Smooth muscle cell (in vitro differentiated cells): Measurements from ENCODE around the gene AADAT. TPM values are rescaled to one million over a fixed set of nuclear protein-coding genes. Genes with fewer than 3 reads are reported as not detected.

Experiments
- DNase-seq: peaks from one replicate; lab custom pipeline; 2025; ENCODE audit not compliant: unreplicated experiment; lab: John Stamatoyannopoulos, UW
- H2AFZ ChIP-seq: fragments of 200-600 bp; sonication (generic); 2 replicates; pipeline ENCODE4 v1.6.0; 2016; ENCODE audit warnings: antibody characterized with exemption, low read depth, mild to moderate bottlenecking
- H3F3A ChIP-seq: fragments of 200-600 bp; sonication (generic); 2 replicates; pipeline ENCODE4 v1.6.0; 2017; ENCODE audit warnings: antibody characterized with exemption, low read depth
- H3K27ac ChIP-seq: fragments of 200-600 bp; sonication (generic); 2 replicates; pipeline ENCODE4 v1.5.1; 2016; ENCODE audit warnings: low read depth, mild to moderate bottlenecking
- H3K27me3 ChIP-seq: fragments of 200-600 bp; sonication (generic); 2 replicates; pipeline ENCODE4 v1.6.1; 2016; ENCODE audit warnings: low read depth, mild to moderate bottlenecking
- H3K36me3 ChIP-seq: fragments of 200-600 bp; sonication (generic); 2 replicates; pipeline ENCODE4 v1.5.1; 2016; ENCODE audit warnings: low read depth
- H3K4me1 ChIP-seq: fragments of 200-600 bp; sonication (generic); 2 replicates; pipeline ENCODE4 v1.5.1; 2016; ENCODE audit warnings: low read depth
- H3K4me2 ChIP-seq: fragments of 200-600 bp; sonication (generic); 2 replicates; pipeline ENCODE4 v1.6.0; 2016; ENCODE audit warnings: mild to moderate bottlenecking
- H3K4me3 ChIP-seq: fragments of 200-600 bp; sonication (generic); 2 replicates; pipeline ENCODE4 v1.5.1; 2016; ENCODE audit warnings: mild to moderate bottlenecking
- H3K79me2 ChIP-seq: fragments of 200-600 bp; sonication (generic); 2 replicates; pipeline ENCODE4 v1.6.0; 2016; ENCODE audit warnings: low read depth, mild to moderate bottlenecking
- H3K9ac ChIP-seq: fragments of 200-600 bp; sonication (generic); 2 replicates; pipeline ENCODE4 v1.6.0; 2016; ENCODE audit warnings: low read depth
- H3K9me3 ChIP-seq: fragments of 200-600 bp; sonication (generic); replicated peaks from 2 replicates; pipeline ENCODE4 v1.5.1; 2016; ENCODE audit warnings: low read depth
- H4K20me1 ChIP-seq: fragments of 200-600 bp; sonication (generic); 2 replicates; pipeline ENCODE4 v1.6.0; 2016; ENCODE audit warnings: low read depth
- CTCF ChIP-seq: fragments of 200-600 bp; sonication (generic); IDR thresholded peaks from 2 replicates; pipeline ENCODE4 v1.5.1; 2017; ENCODE audit warnings: borderline replicate concordance, mild to moderate bottlenecking, antibody characterized with exemption; ENCODE audit not compliant: insufficient read depth, poor library complexity, severe bottlenecking
- WGBS: methylation state at CpG from one replicate; pipeline ENCODE4 v1.1.7; 2016; ENCODE audit warnings: low lambda C conversion rate; 5-methylcytosine and 5-hydroxymethylcytosine counted together
- polyA plus RNA-seq: library from polyadenylated mRNA; unstranded; fragments of >200 nt; fragmentation: Nextera tagmentation; extraction: Ambion mirVana; gene quantifications from 2 replicates; pipeline ENCODE4 v1.2.1, GENCODE V29; 2016
- total RNA-seq: library from RNA; depleted of rRNA; stranded (reverse); fragments of >200 nt; gene quantifications from 2 replicates; pipeline ENCODE4 v1.2.3, GENCODE V29; 2014

AADAT gene
- total and polyA plus RNA-seq, 2 experiments from 2014 or later, result 13.4 to 18.8 TPM

GRCh38 chr4:170040031-170040680 lies 49.6 kb downstream of the AADAT start:
- Histone ChIP-seq H3K4me3 (no peak overlapping the region), H3K36me3 (no peaks in the 10 kb centered on the region), H4K20me1 (no peaks in the 10 kb centered on the region), H3K4me2 (no peak overlapping the region), H3K4me1 (no peaks in the 10 kb centered on the region), H2AFZ (no peak overlapping the region), H3K9ac (no peak overlapping the region), H3K27me3 (no peaks in the 10 kb centered on the region), H3F3A (no peaks in the 10 kb centered on the region), H3K79me2 (no peaks in the 10 kb centered on the region), H3K9me3 (no peaks in the 10 kb centered on the region), H3K27ac (no peak overlapping the region)
- TF ChIP-seq CTCF, result no peak
- DNase-seq, result no peak
- 97% methylated on average over 12 of the region's 12 CpGs for WGBS

GRCh38 chr4:170038769-170039168 lies 51.0 kb downstream of the AADAT start:
- no peaks in the 10 kb centered on the region for H3K9me3 ChIP-seq
- no peak for DNase-seq
- no peak overlapping the region for H3K9ac ChIP-seq
- H3K27ac ChIP-seq, result no peak overlapping the region
- no peaks in the 10 kb centered on the region for H3K27me3 ChIP-seq
- no peaks in the 10 kb centered on the region for H3K36me3 ChIP-seq
- H3K79me2 ChIP-seq, result no peaks in the 10 kb centered on the region
- no peak overlapping the region for H2AFZ ChIP-seq
- H3F3A ChIP-seq, result no peaks in the 10 kb centered on the region
- H4K20me1 ChIP-seq, result no peaks in the 10 kb centered on the region
- H3K4me1 ChIP-seq, result no peaks in the 10 kb centered on the region
- no peak for TF ChIP-seq CTCF
- 91% methylated on average over 4 of the region's 4 CpGs for WGBS
- no peak overlapping the region for H3K4me2 ChIP-seq
- H3K4me3 ChIP-seq, result no peak overlapping the region

- Histone ChIP-seq H3K9me3 (no peaks in the 10 kb centered on the region), H3K4me3 (no peak overlapping the region), H3K9ac (no peak overlapping the region), H3K4me2 (no peak overlapping the region), H3F3A (no peaks in the 10 kb centered on the region), H4K20me1 (no peaks in the 10 kb centered on the region), H3K27me3 (no peaks in the 10 kb centered on the region), H3K27ac (no peak overlapping the region), H3K36me3 (no peaks in the 10 kb centered on the region), H3K4me1 (no peaks in the 10 kb centered on the region), H3K79me2 (no peaks in the 10 kb centered on the region), H2AFZ (no peak overlapping the region)
- DNase-seq, result no peak
- TF ChIP-seq CTCF, result no peak
- 93% methylated on average over 7 of the region's 7 CpGs for WGBS
Measured at GRCh38 chr4:170038232-170038631, 51.5 kb downstream of the AADAT start.

GRCh38 chr4:170037481-170037880 lies 52.3 kb downstream of the AADAT start:
- Histone ChIP-seq H3K9me3 (no peaks in the 10 kb centered on the region), H3K4me3 (no peak overlapping the region), H3K4me1 (no peaks in the 10 kb centered on the region), H2AFZ (no peak overlapping the region), H3K9ac (no peak overlapping the region), H3K36me3 (no peaks in the 10 kb centered on the region), H3K79me2 (no peaks in the 10 kb centered on the region), H3K27ac (no peak overlapping the region), H3F3A (no peaks in the 10 kb centered on the region), H3K27me3 (no peaks in the 10 kb centered on the region), H4K20me1 (no peaks in the 10 kb centered on the region), H3K4me2 (no peak overlapping the region)
- DNase-seq, result no peak
- TF ChIP-seq CTCF, result no peak
- WGBS, result 86% methylated on average over 1 of the region's 1 CpG
